ENCODE results near the gene ASF1A.

DNA sequence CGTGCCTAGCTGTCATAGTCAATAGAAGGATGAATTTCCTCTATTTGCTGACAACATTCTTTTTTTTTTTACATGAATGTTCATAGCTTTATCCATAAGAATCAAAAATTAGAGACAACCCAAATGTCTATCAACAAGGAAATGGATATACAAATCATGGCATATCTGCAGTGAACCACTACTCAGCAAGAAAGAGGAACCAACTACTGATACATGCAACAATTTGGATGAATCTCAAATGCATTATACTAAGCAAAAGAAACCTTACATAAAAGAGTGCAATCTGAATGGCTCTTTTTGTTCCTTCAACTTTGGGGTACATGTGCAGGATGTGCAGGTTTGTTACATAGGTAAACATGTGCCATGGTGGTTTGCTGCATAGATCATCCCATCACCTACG lies 58.7 kb downstream of the ASF1A start:
- TF ChIP-seq FOXP1 (IDR thresholded peaks at IDR 0.05), result no peak
- no peak for TF ChIP-seq FOXP1 (CRISPR knock-in tag; IDR thresholded peaks at IDR 0.05)
- TF ChIP-seq HNRNPL (IDR thresholded peaks at IDR 0.05; ENCODE audit: low read depth, low read length), result no peak
- no peak for TF ChIP-seq ZNF224 (CRISPR knock-in tag; IDR thresholded peaks at IDR 0.05)
- TF ChIP-seq, protein P1, sequence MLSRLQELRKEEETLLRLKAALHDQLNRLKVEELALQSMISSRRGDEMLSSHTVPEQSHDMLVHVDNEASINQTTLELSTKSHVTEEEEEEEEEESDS (CRISPR knock-in tag; IDR thresholded peaks at IDR 0.05; ENCODE audit: borderline replicate concordance), result no peak
- TF ChIP-seq, protein P2, sequence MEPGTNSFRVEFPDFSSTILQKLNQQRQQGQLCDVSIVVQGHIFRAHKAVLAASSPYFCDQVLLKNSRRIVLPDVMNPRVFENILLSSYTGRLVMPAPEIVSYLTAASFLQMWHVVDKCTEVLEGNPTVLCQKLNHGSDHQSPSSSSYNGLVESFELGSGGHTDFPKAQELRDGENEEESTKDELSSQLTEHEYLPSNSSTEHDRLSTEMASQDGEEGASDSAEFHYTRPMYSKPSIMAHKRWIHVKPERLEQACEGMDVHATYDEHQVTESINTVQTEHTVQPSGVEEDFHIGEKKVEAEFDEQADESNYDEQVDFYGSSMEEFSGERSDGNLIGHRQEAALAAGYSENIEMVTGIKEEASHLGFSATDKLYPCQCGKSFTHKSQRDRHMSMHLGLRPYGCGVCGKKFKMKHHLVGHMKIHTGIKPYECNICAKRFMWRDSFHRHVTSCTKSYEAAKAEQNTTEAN (CRISPR knock-in tag; conservative IDR thresholded peaks at IDR 0.05), result no peak
- no peak for TF ChIP-seq HDAC2 (CRISPR knock-in tag; IDR thresholded peaks at IDR 0.05)
- TF ChIP-seq, protein P3, sequence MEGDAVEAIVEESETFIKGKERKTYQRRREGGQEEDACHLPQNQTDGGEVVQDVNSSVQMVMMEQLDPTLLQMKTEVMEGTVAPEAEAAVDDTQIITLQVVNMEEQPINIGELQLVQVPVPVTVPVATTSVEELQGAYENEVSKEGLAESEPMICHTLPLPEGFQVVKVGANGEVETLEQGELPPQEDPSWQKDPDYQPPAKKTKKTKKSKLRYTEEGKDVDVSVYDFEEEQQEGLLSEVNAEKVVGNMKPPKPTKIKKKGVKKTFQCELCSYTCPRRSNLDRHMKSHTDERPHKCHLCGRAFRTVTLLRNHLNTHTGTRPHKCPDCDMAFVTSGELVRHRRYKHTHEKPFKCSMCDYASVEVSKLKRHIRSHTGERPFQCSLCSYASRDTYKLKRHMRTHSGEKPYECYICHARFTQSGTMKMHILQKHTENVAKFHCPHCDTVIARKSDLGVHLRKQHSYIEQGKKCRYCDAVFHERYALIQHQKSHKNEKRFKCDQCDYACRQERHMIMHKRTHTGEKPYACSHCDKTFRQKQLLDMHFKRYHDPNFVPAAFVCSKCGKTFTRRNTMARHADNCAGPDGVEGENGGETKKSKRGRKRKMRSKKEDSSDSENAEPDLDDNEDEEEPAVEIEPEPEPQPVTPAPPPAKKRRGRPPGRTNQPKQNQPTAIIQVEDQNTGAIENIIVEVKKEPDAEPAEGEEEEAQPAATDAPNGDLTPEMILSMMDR (CRISPR knock-in tag; IDR thresholded peaks at IDR 0.05), result no peak
- TF ChIP-seq ZBTB7A (CRISPR knock-in tag; IDR thresholded peaks at IDR 0.05), result no peak
- TF ChIP-seq ZFYVE20 (CRISPR knock-in tag; IDR thresholded peaks at IDR 0.05; ENCODE audit: borderline replicate concordance, low read depth), result no peak
- no peak for TF ChIP-seq MYC (CRISPR knock-in tag; IDR thresholded peaks at IDR 0.05; ENCODE audit: borderline replicate concordance)
- TF ChIP-seq ZNF747 (CRISPR knock-in tag; IDR thresholded peaks at IDR 0.05; ENCODE audit: borderline replicate concordance), result no peak
- TF ChIP-seq EZH2 (conservative IDR thresholded peaks at IDR 0.05; ENCODE audit: low read depth, low read length), result no peak
